Parathyroid adenoma (tissue), 2 donors: ENCODE measurements around the gene PTPN3.
"Not testable (repeated sequence)": the region's sequence is repeated elsewhere in the genome, so short reads cannot be mapped to it uniquely, and the experiment has no call there.

ENCODE experiments used
- H2AFZ ChIP-seq: fragments of 300-600 bp; sonication (generic); one replicate; pipeline ENCODE4 v1.7.0; 2017; ENCODE audit warnings: antibody characterized with exemption, mild to moderate bottlenecking
- H3K27ac ChIP-seq: fragments of 300-600 bp; sonication (generic); one replicate; pipeline ENCODE4 v1.7.0; 2017
- H3K27me3 ChIP-seq: fragments of 300-600 bp; sonication (generic); one replicate; pipeline ENCODE4 v1.7.0; 2017; ENCODE audit warnings: low read length; ENCODE audit not compliant: control insufficient read depth, insufficient read depth
- H3K36me3 ChIP-seq: fragments of 300-600 bp; sonication (generic); one replicate; pipeline ENCODE4 v1.7.0; 2017; ENCODE audit warnings: low read length; ENCODE audit not compliant: control insufficient read depth, insufficient read depth
- H3K4me1 ChIP-seq: fragments of 300-600 bp; sonication (generic); one replicate; pipeline ENCODE4 v1.7.0; 2017; ENCODE audit warnings: control low read depth
- H3K4me2 ChIP-seq: fragments of 300-600 bp; sonication (generic); one replicate; pipeline ENCODE4 v1.7.0; 2017; ENCODE audit warnings: low read length
- H3K4me3 ChIP-seq: fragments of 300-600 bp; sonication (generic); one replicate; pipeline ENCODE4 v1.7.0; 2017; ENCODE audit warnings: low read depth, low read length
- H3K79me2 ChIP-seq: fragments of 300-600 bp; sonication (generic); one replicate; pipeline ENCODE4 v1.7.0; 2017; ENCODE audit warnings: control low read depth
- H3K9ac ChIP-seq: fragments of 300-600 bp; sonication (generic); one replicate; pipeline ENCODE4 v1.7.0; 2017; ENCODE audit warnings: mild to moderate bottlenecking
- H3K9me3 ChIP-seq: fragments of 300-600 bp; sonication (generic); one replicate; pipeline ENCODE4 v1.7.0; 2017; ENCODE audit warnings: low read length; ENCODE audit not compliant: control insufficient read depth
- TF ChIP-seq, protein P1 (sequence below): fragments of 300-600 bp; sonication (generic); IDR thresholded peaks from one replicate; pipeline ENCODE4 v1.7.0; 2017; ENCODE audit warnings: antibody characterized with exemption, mild to moderate bottlenecking
- donor health status: primary hyperparathyroidism.

Gene PTPN3

DNA sequence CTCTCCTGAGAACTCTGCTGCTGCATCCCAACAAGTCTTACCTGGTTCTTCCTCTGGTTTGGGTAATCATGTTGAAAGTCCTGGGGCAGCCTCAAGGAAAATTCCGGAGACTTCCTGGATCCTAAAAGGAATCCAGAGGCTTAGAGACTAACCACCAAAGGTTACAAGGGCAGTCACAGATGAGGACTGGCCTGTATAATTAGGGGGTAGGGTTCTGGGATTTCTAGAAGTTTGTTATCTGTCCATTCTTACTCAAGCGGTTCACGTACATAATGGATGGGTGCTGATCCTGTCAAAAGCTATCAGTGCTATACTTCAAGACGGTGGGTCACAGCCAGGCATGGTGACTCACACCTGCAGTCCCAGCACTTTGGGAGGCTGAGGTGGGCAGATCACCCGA is 125.9 kb downstream of the PTPN3 start:
- H3K4me3 ChIP-seq: no peak overlapping the region
- H3K4me2 ChIP-seq: no peak overlapping the region
- no peaks in the 10 kb centered on the region for H3K4me1 ChIP-seq
- H3K9ac ChIP-seq: no peak overlapping the region
- H3K79me2 ChIP-seq: no peaks in the 10 kb centered on the region
- H3K27me3 ChIP-seq: no peaks in the 10 kb centered on the region
- H2AFZ ChIP-seq: no peak overlapping the region
- TF ChIP-seq, protein P1, sequence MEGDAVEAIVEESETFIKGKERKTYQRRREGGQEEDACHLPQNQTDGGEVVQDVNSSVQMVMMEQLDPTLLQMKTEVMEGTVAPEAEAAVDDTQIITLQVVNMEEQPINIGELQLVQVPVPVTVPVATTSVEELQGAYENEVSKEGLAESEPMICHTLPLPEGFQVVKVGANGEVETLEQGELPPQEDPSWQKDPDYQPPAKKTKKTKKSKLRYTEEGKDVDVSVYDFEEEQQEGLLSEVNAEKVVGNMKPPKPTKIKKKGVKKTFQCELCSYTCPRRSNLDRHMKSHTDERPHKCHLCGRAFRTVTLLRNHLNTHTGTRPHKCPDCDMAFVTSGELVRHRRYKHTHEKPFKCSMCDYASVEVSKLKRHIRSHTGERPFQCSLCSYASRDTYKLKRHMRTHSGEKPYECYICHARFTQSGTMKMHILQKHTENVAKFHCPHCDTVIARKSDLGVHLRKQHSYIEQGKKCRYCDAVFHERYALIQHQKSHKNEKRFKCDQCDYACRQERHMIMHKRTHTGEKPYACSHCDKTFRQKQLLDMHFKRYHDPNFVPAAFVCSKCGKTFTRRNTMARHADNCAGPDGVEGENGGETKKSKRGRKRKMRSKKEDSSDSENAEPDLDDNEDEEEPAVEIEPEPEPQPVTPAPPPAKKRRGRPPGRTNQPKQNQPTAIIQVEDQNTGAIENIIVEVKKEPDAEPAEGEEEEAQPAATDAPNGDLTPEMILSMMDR: no peak
- no peaks in the 10 kb centered on the region for H3K9me3 ChIP-seq
- H3K36me3 ChIP-seq: no peaks in the 10 kb centered on the region
- no peak overlapping the region for H3K27ac ChIP-seq

DNA sequence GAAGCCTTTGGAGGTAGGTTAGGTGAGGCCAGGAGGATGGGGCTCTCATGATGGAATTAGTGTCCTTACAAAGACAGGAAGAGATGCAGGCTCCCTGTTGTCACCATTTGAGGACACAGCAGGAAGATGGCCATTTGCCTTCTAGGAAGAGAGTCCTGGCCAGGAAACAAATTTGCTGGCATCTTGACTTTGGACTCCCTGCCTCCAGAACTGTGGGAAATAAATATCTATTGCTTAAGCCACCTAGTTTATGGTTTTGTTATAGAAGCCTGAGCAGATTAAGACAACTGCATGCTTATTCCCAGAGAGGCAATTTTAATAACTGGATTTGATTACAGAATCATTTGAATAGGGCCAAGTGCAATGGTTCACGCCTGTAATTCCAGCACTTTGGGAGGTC is 126.7 kb downstream of the PTPN3 start:
- Histone ChIP-seq H3K27me3 (no peaks in the 10 kb centered on the region), H3K9me3 (no peaks in the 10 kb centered on the region), H3K27ac (no peak overlapping the region), H3K36me3 (no peaks in the 10 kb centered on the region), H3K4me2 (no peak overlapping the region), H3K79me2 (no peaks in the 10 kb centered on the region), H3K9ac (no peak overlapping the region), H3K4me3 (no peak overlapping the region), H2AFZ (no peak overlapping the region), H3K4me1 (no peaks in the 10 kb centered on the region)
- TF ChIP-seq, protein P1: no peak

DNA sequence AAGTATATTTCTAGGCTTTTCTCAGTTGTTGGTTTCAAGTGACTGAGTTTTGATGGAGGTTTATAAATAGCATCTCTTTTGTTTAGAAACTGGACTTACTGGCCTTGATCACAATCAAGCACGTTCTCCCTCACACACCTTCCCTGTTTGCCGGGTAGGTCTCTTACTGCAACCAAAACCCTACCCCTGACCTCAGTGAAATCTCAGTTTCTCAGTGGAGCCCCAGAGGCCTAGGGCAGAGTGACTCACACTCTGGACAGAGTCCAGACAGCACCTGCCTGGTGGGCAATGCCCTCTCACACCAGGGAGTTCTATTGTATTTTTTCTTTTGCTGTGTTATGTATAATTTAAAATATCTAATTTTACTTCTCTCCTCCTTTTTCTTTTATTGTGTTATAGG is 128.8 kb downstream of the PTPN3 start:
- no peaks in the 10 kb centered on the region for H3K4me1 ChIP-seq
- H3K27me3 ChIP-seq: no peaks in the 10 kb centered on the region
- no peaks in the 10 kb centered on the region for H3K79me2 ChIP-seq
- no peak overlapping the region for H3K9ac ChIP-seq
- no peak overlapping the region for H3K4me2 ChIP-seq
- no peak overlapping the region for H3K4me3 ChIP-seq
- H3K27ac ChIP-seq: no peak overlapping the region
- H2AFZ ChIP-seq: no peak overlapping the region
- H3K9me3 ChIP-seq: no peaks in the 10 kb centered on the region
- H3K36me3 ChIP-seq: no peaks in the 10 kb centered on the region
- TF ChIP-seq, protein P1: no peak

DNA sequence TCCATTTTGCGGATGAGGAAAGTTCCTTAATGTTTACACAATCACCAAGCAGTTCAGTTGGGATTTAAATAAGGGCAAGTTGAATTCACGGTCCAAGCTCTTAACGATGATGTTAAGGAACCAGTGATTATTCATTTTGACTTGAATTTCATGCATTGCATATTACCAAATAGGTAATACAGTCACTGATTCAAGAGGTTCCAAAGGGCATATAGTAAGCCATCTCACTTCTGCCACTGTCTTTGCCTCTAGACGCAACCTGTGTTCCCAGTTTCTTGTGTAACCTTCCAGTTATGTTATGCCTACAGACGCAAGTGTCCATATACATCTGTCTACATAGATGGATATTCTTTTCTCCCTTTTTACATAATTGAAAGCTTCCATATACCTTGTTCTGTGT is 137.3 kb downstream of the PTPN3 start:
- Histone ChIP-seq H2AFZ (no peak overlapping the region), H3K4me3 (no peak overlapping the region), H3K27me3 (no peaks in the 10 kb centered on the region), H3K4me2 (no peak overlapping the region), H3K9me3 (no peaks in the 10 kb centered on the region), H3K27ac (no peak overlapping the region), H3K36me3 (no peaks in the 10 kb centered on the region), H3K4me1 (no peaks in the 10 kb centered on the region), H3K79me2 (no peaks in the 10 kb centered on the region), H3K9ac (no peak overlapping the region)
- TF ChIP-seq, protein P1: no peak

DNA sequence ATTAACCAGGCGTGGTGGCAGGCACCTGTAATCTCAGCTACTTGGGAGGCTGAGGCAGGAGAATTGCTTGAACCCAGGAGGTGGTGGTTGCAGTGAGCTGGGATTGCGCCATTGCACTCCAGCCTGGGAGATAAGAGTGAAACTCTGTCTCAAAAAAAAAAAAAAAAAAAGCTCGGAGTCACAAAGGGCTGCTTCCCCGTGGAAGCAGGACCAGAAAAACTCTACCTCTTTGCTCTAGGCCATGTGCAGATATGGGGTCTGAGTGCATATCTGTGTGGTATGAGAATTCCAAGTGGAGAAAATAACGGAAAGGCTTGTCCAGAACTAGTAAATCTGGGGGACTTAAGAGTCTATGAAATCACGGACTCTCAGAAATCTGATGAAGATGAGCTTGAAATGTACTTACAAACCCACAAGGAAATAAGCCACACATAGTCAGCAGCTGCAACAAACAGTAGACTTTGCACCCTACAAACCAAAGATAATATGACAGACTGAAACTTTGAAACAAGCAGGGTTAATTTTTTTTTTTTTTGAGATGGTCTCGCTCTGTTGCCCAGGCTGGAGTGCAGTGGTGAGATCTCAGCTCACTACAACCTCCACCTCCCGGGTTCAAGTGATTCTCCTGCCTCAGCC is 139.0 kb downstream of the PTPN3 start:
- not testable (repeated sequence) for H3K36me3 ChIP-seq, H3K79me2 ChIP-seq, H3K4me2 ChIP-seq, H3K27ac ChIP-seq, H3K9me3 ChIP-seq, H3K27me3 ChIP-seq, H3K4me3 ChIP-seq, H2AFZ ChIP-seq, H3K9ac ChIP-seq, H3K4me1 ChIP-seq
